Glutamatergic neuron (in vitro differentiated cells): Measurements from ENCODE around the gene ADRA2C. TPM values are rescaled to one million over a fixed set of nuclear protein-coding genes. Genes with fewer than 3 reads are reported as not detected.

Source experiments
- DNase-seq: peaks from one replicate; pipeline ENCODE4 v3.0.0; 2022
- H3K27ac Mint-ChIP-seq: one replicate; pipeline ENCODE4 v1.8.0; 2020; ENCODE audit warnings: mild to moderate bottlenecking, mixed read lengths, inconsistent platforms; ENCODE audit not compliant: unreplicated experiment
- H3K27me3 Mint-ChIP-seq: one replicate; pipeline ENCODE4 v1.8.0; 2020; ENCODE audit warnings: mild to moderate bottlenecking, moderate library complexity, mixed read lengths, inconsistent platforms; ENCODE audit not compliant: unreplicated experiment
- H3K36me3 Mint-ChIP-seq: one replicate; pipeline ENCODE4 v1.8.0; 2020; ENCODE audit warnings: mild to moderate bottlenecking, mixed read lengths, inconsistent platforms; ENCODE audit not compliant: unreplicated experiment
- H3K4me1 Mint-ChIP-seq: one replicate; pipeline ENCODE4 v1.8.0; 2020; ENCODE audit warnings: mild to moderate bottlenecking, low read depth, mixed read lengths, inconsistent platforms; ENCODE audit not compliant: unreplicated experiment
- H3K4me3 Mint-ChIP-seq: one replicate; pipeline ENCODE4 v1.8.0; 2020; ENCODE audit warnings: mild to moderate bottlenecking, mixed read lengths, inconsistent platforms; ENCODE audit not compliant: unreplicated experiment
- H3K9me3 Mint-ChIP-seq: one replicate; pipeline ENCODE4 v1.8.0; 2020; ENCODE audit warnings: mild to moderate bottlenecking, moderate library complexity, mixed read lengths, inconsistent platforms; ENCODE audit not compliant: unreplicated experiment
- CTCF ChIP-seq: fragments of 200-600 bp; sonication (generic); IDR thresholded peaks from one replicate; pipeline ENCODE4 v1.5.0; 2021; ENCODE audit not compliant: partially characterized antibody, unreplicated experiment
- total RNA-seq: library from RNA; stranded (reverse); fragmentation: NEBNext Ultra II Directional; extraction: Animal tissue kit (Norgen Biotek cat#: 25700); gene quantifications from one replicate; pipeline ENCODE4 v1.2.1, GENCODE V29; 2021; ENCODE audit not compliant: unreplicated experiment

Gene ADRA2C
- total RNA-seq, 1 donor from 2014 or later, result 4.8 TPM

GRCh38 chr4:3733195-3733594 is 33.0 kb upstream of the ADRA2C start:
- Mint-ChIP-seq H3K27ac (no peak overlapping the region), H3K36me3 (peaks cover 6% of the 10 kb centered on the region), H3K4me1 (peaks cover 9% of the 10 kb centered on the region), H3K4me3 (no peak overlapping the region), H3K27me3 (peaks cover 8% of the 10 kb centered on the region), H3K9me3 (peaks cover 7% of the 10 kb centered on the region)
- DNase-seq, result no peak
- TF ChIP-seq CTCF, result no peak

GRCh38 chr4:3735196-3735595 is 31.0 kb upstream of the ADRA2C start:
- Mint-ChIP-seq H3K27me3 (peaks cover 8% of the 10 kb centered on the region), H3K9me3 (peaks cover 7% of the 10 kb centered on the region), H3K36me3 (peaks cover 6% of the 10 kb centered on the region), H3K4me3 (no peak overlapping the region), H3K27ac (no peak overlapping the region), H3K4me1 (peaks cover 9% of the 10 kb centered on the region)
- no peak for DNase-seq
- TF ChIP-seq CTCF, result no peak

- no peak for DNase-seq
- Mint-ChIP-seq H3K27me3 (peaks cover 8% of the 10 kb centered on the region), H3K4me1 (peaks cover 9% of the 10 kb centered on the region), H3K4me3 (no peak overlapping the region), H3K9me3 (peaks cover 9% of the 10 kb centered on the region), H3K27ac (no peak overlapping the region), H3K36me3 (peaks cover 6% of the 10 kb centered on the region)
- TF ChIP-seq CTCF, result no peak
These were observed 29.9 kb upstream of the ADRA2C start for GRCh38 chr4:3736290-3736689.

GRCh38 chr4:3736806-3737205 is 29.4 kb upstream of the ADRA2C start:
- peaks cover 9% of the 10 kb centered on the region for H3K4me1 Mint-ChIP-seq
- H3K36me3 Mint-ChIP-seq, result peaks cover 9% of the 10 kb centered on the region
- no peak for DNase-seq
- H3K27ac Mint-ChIP-seq, result no peak overlapping the region
- H3K9me3 Mint-ChIP-seq, result peaks cover 9% of the 10 kb centered on the region
- peaks cover 8% of the 10 kb centered on the region for H3K27me3 Mint-ChIP-seq
- no peak for TF ChIP-seq CTCF
- H3K4me3 Mint-ChIP-seq, result no peak overlapping the region

- Mint-ChIP-seq H3K27ac (no peak overlapping the region), H3K4me3 (no peak overlapping the region), H3K9me3 (peaks cover 18% of the 10 kb centered on the region), H3K36me3 (peaks cover 13% of the 10 kb centered on the region), H3K27me3 (peaks cover 12% of the 10 kb centered on the region), H3K4me1 (peaks cover 5% of the 10 kb centered on the region)
- TF ChIP-seq CTCF, result no peak
- DNase-seq, result no peak
These were observed 26.6 kb upstream of the ADRA2C start for GRCh38 chr4:3739577-3739976.
